Activated T-cell treated with anti-CD3 and anti-CD28 coated beads, Interleukin-2, amount 50 U/mL, for 24 hours (primary cell): Measurements from ENCODE around the gene ZNF281.
"Not testable (repeated sequence)": the region's sequence is repeated elsewhere in the genome, so short reads cannot be mapped to it uniquely, and the experiment has no call there.

Experiments
- DNase-seq: peaks from one replicate; pipeline ENCODE4 v3.0.0-alpha.2; 2020
- H3K27ac Mint-ChIP-seq: 2 replicates; pipeline ENCODE4 v1.8.0; 2020; ENCODE audit warnings: mild to moderate bottlenecking, mixed read lengths
- H3K27me3 Mint-ChIP-seq: 2 replicates; pipeline ENCODE4 v1.8.0; 2020; ENCODE audit warnings: mixed read lengths
- H3K36me3 Mint-ChIP-seq: 2 replicates; pipeline ENCODE4 v1.8.0; 2020; ENCODE audit warnings: low read depth, mixed read lengths
- H3K4me1 Mint-ChIP-seq: 2 replicates; pipeline ENCODE4 v1.8.0; 2020; ENCODE audit warnings: low read depth, mixed read lengths
- H3K4me3 Mint-ChIP-seq: 2 replicates; pipeline ENCODE4 v1.8.0; 2020; ENCODE audit warnings: mild to moderate bottlenecking, moderate library complexity, mixed read lengths
- H3K9me3 Mint-ChIP-seq: 2 replicates; pipeline ENCODE4 v1.8.0; 2020; ENCODE audit warnings: mixed read lengths

ZNF281 gene

DNA sequence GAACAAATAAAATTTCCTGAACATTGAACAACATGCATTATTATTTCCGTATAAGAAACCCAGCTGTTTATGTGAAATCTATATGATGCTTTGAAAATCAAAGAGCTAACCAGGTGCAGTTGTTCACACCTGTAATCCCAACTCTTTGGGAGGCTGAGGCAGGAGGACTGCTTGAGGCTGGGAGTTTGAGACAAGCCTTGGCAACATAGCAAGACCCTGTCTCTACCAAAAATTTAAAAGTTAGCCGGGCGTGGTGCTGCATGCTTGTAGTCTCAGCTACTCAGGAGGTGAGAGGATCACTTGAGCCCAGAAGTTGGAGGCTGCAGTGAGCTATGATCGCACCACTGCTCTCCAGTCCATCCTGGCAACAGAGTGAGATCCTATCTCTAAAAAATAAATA lies 4.8 kb upstream of the ZNF281 start:
- Mint-ChIP-seq H3K4me3 (no peak overlapping the region), H3K36me3 (peaks cover 3% of the 10 kb centered on the region), H3K27me3 (no peaks in the 10 kb centered on the region), H3K27ac (no peak overlapping the region), H3K9me3 (no peaks in the 10 kb centered on the region), H3K4me1 (peaks cover 21% of the 10 kb centered on the region)
- no peak for DNase-seq

DNA sequence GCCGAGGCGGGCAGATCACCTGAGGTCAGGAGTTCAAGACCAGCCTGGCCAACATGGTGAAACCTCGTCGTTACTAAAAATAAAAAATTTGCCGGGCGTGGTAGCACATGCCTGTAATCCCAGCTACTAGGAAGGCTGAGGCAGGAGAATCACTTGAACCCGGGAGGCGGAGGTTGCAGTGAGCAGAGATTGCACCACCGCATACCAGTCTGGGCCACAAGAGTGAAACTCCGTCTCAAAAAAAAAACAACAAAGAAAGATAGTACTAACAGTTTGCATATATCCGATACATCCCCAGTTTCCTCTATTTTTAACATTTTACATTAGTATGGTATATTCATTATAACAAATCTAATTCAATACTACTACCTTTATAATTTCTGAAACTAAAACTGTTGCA lies 3.9 kb upstream of the ZNF281 start:
- DNase-seq, H3K27ac Mint-ChIP-seq, H3K27me3 Mint-ChIP-seq, H3K9me3 Mint-ChIP-seq, H3K4me3 Mint-ChIP-seq: not testable (repeated sequence)
- Mint-ChIP-seq H3K4me1 (peaks cover 26% of the 10 kb centered on the region), H3K36me3 (peaks cover 11% of the 10 kb centered on the region)

DNA sequence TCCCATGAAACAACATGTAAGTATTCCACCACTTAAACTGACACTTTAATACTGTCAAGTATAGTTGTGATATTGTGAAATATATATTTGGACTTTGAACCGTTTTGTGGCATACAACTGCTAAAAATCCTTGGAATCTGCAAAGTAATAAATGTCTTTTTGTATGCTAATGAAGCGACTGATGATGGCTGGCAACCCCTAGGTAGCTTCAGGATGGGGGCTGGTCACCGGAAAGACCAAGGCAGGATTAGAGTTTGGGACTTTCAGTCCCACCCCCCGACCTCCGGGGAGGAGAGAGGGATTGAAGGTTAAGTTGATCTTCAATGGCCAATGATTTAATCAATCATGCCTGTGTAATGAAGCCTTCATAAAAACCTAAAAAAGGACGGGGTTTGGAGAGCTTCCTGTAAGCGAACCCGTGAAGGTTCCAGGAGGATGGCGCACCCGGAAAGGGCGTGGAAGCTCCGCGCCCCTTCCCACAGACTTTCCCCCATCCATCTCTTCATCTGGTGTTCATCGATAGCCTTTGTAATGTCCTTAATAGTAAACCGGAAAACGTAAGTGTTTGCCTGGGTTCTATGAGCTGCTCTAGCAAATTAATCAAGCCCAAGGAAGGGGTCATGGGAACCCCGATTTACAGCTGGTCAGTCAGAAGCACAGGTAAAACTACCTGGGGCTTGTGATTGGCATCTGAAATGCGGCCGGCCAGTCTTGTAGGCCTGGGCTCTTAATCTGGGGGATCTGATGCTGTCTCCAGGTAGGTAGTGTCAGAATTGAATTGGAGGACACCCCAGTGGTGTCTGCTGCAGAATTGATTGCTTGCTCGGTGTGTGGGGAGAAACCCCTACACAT lies 1.8 kb upstream of the ZNF281 start:
- peaks cover 32% of the 10 kb centered on the region for H3K36me3 Mint-ChIP-seq
- H3K27ac Mint-ChIP-seq: no peak overlapping the region
- no peak for DNase-seq
- peaks cover 47% of the 10 kb centered on the region for H3K4me1 Mint-ChIP-seq
- H3K4me3 Mint-ChIP-seq: no peak overlapping the region
- no peaks in the 10 kb centered on the region for H3K9me3 Mint-ChIP-seq
- no peaks in the 10 kb centered on the region for H3K27me3 Mint-ChIP-seq

GRCh38 chr1:200410566-200410878 lies 686 bp upstream of the ZNF281 start:
- H3K27me3 Mint-ChIP-seq: no peaks in the 10 kb centered on the region
- H3K4me3 Mint-ChIP-seq: peak overlapping the region; percentile 94
- DNase-seq: no peak
- peaks cover 50% of the 10 kb centered on the region for H3K4me1 Mint-ChIP-seq
- H3K9me3 Mint-ChIP-seq: no peaks in the 10 kb centered on the region
- H3K36me3 Mint-ChIP-seq: peaks cover 43% of the 10 kb centered on the region
- peak overlapping the region; percentile 98 for H3K27ac Mint-ChIP-seq

DNA sequence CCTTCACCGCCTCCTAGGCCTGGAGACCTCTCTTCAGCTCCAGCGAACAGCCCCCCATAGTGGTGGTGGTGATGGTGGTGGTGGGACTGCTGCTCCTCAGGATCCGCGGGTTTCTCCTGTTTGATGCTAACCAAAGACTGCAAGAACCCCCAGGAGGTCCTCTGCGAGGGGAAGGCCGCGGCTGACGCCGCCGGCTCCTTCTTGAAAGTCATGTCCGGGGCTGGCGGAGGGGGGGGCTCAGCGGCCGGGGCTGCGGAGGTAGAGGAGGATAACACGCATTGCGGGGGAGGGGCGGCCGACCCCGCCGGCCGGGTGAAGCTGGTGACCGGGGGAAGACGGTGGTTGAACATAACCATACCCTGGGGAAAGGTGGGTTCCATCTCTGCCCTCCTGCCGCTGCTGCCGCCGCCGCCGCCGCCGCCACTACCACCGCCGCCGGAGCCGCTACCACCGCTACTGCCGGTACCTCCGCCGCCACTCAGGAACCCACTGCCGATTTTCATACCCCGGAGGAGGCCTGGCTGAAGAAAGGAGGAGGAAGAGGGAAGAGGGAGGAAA lies 554 bp downstream of the ZNF281 start:
- Mint-ChIP-seq H3K27me3 (no peaks in the 10 kb centered on the region), H3K9me3 (no peaks in the 10 kb centered on the region), H3K27ac (peak overlapping the region; percentile 98), H3K4me1 (peaks cover 55% of the 10 kb centered on the region), H3K36me3 (peaks cover 55% of the 10 kb centered on the region), H3K4me3 (peak overlapping the region; percentile 94)
- DNase-seq: no peak

- no peak for DNase-seq
- peaks cover 81% of the 10 kb centered on the region for H3K36me3 Mint-ChIP-seq
- no peaks in the 10 kb centered on the region for H3K9me3 Mint-ChIP-seq
- H3K27me3 Mint-ChIP-seq: no peaks in the 10 kb centered on the region
- H3K27ac Mint-ChIP-seq: no peak overlapping the region
- peaks cover 74% of the 10 kb centered on the region for H3K4me1 Mint-ChIP-seq
- H3K4me3 Mint-ChIP-seq: peak overlapping the region; percentile 54
Measured at GRCh38 chr1:200406161-200406797, 3.6 kb downstream of the ZNF281 start.

GRCh38 chr1:200405264-200405663 lies 4.6 kb downstream of the ZNF281 start:
- no peak for DNase-seq
- Mint-ChIP-seq H3K4me3 (peak overlapping the region; percentile 54), H3K36me3 (peaks cover 82% of the 10 kb centered on the region), H3K27ac (no peak overlapping the region), H3K4me1 (peaks cover 72% of the 10 kb centered on the region), H3K9me3 (no peaks in the 10 kb centered on the region), H3K27me3 (no peaks in the 10 kb centered on the region)

DNA sequence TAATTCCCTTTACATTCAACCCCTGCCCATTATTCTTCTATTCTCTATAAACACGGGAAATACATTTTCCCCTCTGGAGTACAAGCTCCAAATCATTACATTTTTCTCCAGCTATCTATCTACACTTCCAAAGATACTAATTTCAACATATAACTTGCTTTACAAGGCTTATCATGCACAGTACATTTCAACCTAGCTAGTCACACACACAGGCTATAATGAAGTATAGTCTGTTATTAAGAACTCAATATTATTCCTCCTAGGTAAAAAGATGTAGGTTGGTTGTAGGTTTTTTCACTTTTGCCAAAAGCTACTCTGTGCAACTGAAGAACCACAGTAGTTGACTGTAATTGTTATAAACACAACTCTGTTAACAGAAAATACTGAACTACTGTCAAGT lies 8.1 kb downstream of the ZNF281 start:
- Mint-ChIP-seq H3K36me3 (peaks cover 67% of the 10 kb centered on the region), H3K27ac (no peak overlapping the region), H3K4me3 (no peak overlapping the region), H3K9me3 (no peaks in the 10 kb centered on the region), H3K27me3 (no peaks in the 10 kb centered on the region), H3K4me1 (peaks cover 55% of the 10 kb centered on the region)
- no peak for DNase-seq

DNA sequence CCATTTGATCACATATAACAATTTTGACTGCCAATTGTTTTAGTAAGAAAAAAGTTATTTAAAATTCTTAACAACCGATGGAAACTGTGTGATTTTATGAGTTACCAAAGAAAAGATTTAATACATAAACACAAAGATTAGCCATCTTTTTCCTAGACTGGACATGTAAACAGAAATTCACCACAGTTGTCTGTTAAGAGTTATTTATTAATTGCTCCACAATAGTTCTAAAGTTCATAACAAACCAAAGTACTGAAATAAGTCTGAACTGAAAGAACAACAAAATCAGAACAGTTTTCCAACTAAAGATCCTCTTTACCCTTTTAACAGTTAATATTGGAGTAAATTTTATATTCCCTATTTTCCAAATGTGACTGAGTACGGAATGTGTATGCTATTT lies 8.6 kb downstream of the ZNF281 start:
- Mint-ChIP-seq H3K9me3 (no peaks in the 10 kb centered on the region), H3K27me3 (no peaks in the 10 kb centered on the region), H3K36me3 (peaks cover 63% of the 10 kb centered on the region), H3K4me3 (no peak overlapping the region), H3K4me1 (peaks cover 51% of the 10 kb centered on the region), H3K27ac (no peak overlapping the region)
- DNase-seq: no peak

DNA sequence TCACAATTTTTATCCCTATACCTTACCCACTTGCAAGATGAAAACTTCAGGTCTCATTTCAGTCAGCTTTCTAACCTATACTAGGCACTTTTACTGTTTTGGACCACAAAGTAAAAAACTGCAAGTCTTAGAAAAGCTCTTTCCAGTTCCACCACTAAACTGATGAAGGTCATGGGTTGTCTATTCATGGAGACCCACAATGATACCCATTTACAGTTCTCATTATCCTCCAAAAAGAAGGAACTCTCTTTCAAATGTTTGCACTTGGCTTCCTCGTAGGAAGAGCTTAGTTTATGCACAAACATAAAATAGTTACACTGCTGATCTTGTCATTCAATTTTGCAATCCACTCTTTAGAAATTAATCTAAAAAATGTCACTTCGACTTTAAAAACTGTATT lies 9.3 kb downstream of the ZNF281 start:
- Mint-ChIP-seq H3K27ac (no peak overlapping the region), H3K36me3 (peaks cover 56% of the 10 kb centered on the region), H3K4me3 (no peak overlapping the region), H3K27me3 (no peaks in the 10 kb centered on the region), H3K9me3 (no peaks in the 10 kb centered on the region), H3K4me1 (peaks cover 44% of the 10 kb centered on the region)
- DNase-seq: no peak

DNA sequence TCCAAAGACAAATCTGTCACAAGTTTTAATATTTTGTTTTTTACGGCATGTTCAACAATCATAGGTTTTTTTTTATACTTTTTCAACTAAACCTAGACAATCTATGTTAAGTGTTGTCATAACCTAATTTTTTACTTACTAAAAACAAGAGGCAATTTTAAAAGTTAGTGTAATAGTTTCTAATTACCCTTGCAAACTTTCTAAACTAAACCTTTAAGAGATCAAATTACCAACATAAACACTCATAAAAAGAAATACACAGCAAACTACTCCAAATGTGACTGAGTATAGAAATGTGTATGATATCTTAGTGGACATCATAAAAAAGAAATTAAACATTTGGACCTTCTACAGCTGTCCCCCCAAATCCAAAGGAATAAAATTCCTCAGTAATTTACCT lies 10.0 kb downstream of the ZNF281 start:
- H3K9me3 Mint-ChIP-seq: no peaks in the 10 kb centered on the region
- no peak for DNase-seq
- peaks cover 38% of the 10 kb centered on the region for H3K4me1 Mint-ChIP-seq
- H3K27me3 Mint-ChIP-seq: no peaks in the 10 kb centered on the region
- no peak overlapping the region for H3K4me3 Mint-ChIP-seq
- peaks cover 49% of the 10 kb centered on the region for H3K36me3 Mint-ChIP-seq
- no peak overlapping the region for H3K27ac Mint-ChIP-seq

GRCh38 chr1:200398373-200398772 lies 11.5 kb downstream of the ZNF281 start:
- Mint-ChIP-seq H3K4me1 (peaks cover 32% of the 10 kb centered on the region), H3K27me3 (no peaks in the 10 kb centered on the region), H3K36me3 (peaks cover 38% of the 10 kb centered on the region), H3K4me3 (no peak overlapping the region), H3K9me3 (no peaks in the 10 kb centered on the region), H3K27ac (no peak overlapping the region)
- no peak for DNase-seq

DNA sequence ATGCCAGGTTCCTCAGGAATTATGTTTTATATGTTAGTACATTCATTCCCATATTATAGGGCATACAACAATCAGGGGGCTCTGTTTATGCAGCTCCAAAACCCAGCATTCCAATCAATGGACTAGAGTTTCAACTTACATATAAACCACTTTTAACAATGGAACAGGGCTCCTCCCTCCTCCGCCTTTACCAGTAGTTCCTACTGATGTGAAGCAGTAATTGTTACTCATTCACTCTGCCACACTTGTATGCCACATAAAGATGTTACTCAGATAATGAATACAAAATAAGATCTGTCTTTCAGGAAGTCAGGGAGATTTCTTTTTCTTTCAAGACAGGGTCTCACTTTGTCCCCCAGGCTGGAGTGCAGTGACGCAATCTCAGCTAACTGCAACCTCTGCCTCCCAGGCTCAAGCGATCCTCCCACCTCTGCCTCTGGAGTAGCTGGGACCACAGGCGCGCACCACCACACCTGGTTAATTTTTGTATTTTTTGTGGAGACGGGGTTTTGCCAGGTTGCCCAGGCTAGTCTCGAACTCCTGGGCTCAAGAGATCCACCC lies 17.1 kb downstream of the ZNF281 start:
- peaks cover 4% of the 10 kb centered on the region for H3K36me3 Mint-ChIP-seq
- DNase-seq: no peak
- H3K27ac Mint-ChIP-seq: no peak overlapping the region
- H3K4me1 Mint-ChIP-seq: peaks cover 4% of the 10 kb centered on the region
- no peaks in the 10 kb centered on the region for H3K9me3 Mint-ChIP-seq
- no peak overlapping the region for H3K4me3 Mint-ChIP-seq
- no peaks in the 10 kb centered on the region for H3K27me3 Mint-ChIP-seq

GRCh38 chr1:200391747-200392146 lies 18.1 kb downstream of the ZNF281 start:
- no peaks in the 10 kb centered on the region for H3K9me3 Mint-ChIP-seq
- no peak overlapping the region for H3K4me3 Mint-ChIP-seq
- H3K27ac Mint-ChIP-seq: no peak overlapping the region
- no peaks in the 10 kb centered on the region for H3K27me3 Mint-ChIP-seq
- no peaks in the 10 kb centered on the region for H3K36me3 Mint-ChIP-seq
- peaks cover 3% of the 10 kb centered on the region for H3K4me1 Mint-ChIP-seq
- no peak for DNase-seq

DNA sequence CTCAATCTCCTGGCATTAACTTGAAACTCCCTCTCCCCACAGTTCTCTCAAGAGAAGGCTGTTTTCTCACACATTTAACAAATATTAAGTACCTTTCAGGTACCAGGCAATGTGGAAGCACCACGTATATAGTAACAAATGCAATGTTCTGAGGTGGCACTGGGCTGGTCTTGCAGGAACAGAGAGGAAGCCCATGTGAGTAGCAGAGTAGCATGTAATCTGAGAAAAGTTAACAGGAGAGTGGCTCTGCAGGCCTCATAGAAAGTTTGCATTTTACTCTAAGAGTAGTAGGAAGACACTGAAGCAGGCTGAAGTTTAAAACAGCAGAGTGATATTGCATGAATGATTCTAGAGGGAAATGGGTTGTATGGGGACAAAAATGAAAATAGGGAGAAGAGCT lies 21.0 kb downstream of the ZNF281 start:
- DNase-seq: no peak
- Mint-ChIP-seq H3K36me3 (no peaks in the 10 kb centered on the region), H3K9me3 (no peaks in the 10 kb centered on the region), H3K27me3 (no peaks in the 10 kb centered on the region), H3K4me1 (peaks cover 3% of the 10 kb centered on the region), H3K4me3 (no peak overlapping the region), H3K27ac (no peak overlapping the region)
